GM10248 (cell line): ENCODE measurements around the gene NHLH1.

Experiments used
- CTCF ChIA-PET: fragments of 300-600 bp; sonication (Branson Sonifier 250); formaldehyde crosslinking; extraction: SDS; loops from one replicate; lab custom pipeline; 2021; ENCODE audit warnings: antibody characterized with exemption; lab: Yijun Ruan, JAX
- POLR2A ChIA-PET: fragments of 350-650 bp; sonication (Branson Sonifier 250); formaldehyde crosslinking; extraction: SDS; loops from one replicate; lab custom pipeline; 2020; ENCODE audit warnings: antibody characterized with exemption; lab: Yijun Ruan, JAX
- DNase-seq: peaks from one replicate; pipeline ENCODE4 v3.0.0; 2012; ENCODE audit errors: extremely low spot score
- TF ChIP-seq, protein P1 (sequence below): IDR thresholded peaks from 2 replicates; pipeline ENCODE4 v1.5.1; 2012; ENCODE audit warnings: mild to moderate bottlenecking, low read depth; ENCODE audit errors: extremely low read depth, missing control alignments, control extremely low read depth

NHLH1 gene

GRCh38 chr1:160366731-160367515 is at the start of gene NHLH1:
TSS of gene NHLH1 (plus strand) at chr1:160367071. CDS start at chr1:160370732, 3,661 bp downstream.
- CTCF ChIA-PET = interaction anchor here (1.0 to 9.5 kb wide), 8 partner anchors 9 to 288 kb away, joined by 3 to 78 read pairs (median 4); no protein-coding TSS in a partner anchor
- TF ChIP-seq, protein P1, sequence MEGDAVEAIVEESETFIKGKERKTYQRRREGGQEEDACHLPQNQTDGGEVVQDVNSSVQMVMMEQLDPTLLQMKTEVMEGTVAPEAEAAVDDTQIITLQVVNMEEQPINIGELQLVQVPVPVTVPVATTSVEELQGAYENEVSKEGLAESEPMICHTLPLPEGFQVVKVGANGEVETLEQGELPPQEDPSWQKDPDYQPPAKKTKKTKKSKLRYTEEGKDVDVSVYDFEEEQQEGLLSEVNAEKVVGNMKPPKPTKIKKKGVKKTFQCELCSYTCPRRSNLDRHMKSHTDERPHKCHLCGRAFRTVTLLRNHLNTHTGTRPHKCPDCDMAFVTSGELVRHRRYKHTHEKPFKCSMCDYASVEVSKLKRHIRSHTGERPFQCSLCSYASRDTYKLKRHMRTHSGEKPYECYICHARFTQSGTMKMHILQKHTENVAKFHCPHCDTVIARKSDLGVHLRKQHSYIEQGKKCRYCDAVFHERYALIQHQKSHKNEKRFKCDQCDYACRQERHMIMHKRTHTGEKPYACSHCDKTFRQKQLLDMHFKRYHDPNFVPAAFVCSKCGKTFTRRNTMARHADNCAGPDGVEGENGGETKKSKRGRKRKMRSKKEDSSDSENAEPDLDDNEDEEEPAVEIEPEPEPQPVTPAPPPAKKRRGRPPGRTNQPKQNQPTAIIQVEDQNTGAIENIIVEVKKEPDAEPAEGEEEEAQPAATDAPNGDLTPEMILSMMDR = no peak
- no peak for DNase-seq
- POLR2A ChIA-PET = interaction anchor here (1.2 kb wide), 1 partner anchor 14 kb away, joined by 4 read pairs; no protein-coding TSS in a partner anchor

GRCh38 chr1:160322831-160323230 is 44.0 kb upstream of the NHLH1 start:
- ChIA-PET CTCF (interaction anchor here (0.9 to 1.6 kb wide), 3 partner anchors 10 to 16 kb away, joined by 3 to 5 read pairs (median 4); no protein-coding TSS in a partner anchor), POLR2A (no interaction called here)
- DNase-seq = no peak
- TF ChIP-seq, protein P1 = no peak

DNA sequence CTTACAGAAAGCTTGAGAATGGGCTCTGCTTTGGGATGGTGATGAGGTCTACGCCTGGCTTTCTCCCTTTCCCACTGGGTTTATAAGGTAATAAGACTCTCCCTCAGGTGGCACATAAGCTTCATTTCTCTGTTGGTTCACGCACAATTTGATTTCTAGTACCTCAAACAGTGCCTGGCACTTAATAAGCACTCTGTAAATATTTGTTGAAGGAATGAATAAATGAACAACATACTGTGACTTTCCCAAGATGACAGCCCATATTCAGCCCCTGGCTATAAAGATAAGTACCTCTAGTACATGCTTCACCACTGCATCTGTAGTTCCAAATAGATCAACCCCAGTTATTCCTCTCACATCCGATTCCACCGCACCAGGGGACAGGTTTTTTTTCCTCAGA is 41.6 kb upstream of the NHLH1 start:
- ChIA-PET POLR2A (no interaction called here), CTCF (interaction anchor here (1.2 to 1.8 kb wide), 6 partner anchors 8 to 217 kb away, joined by 3 to 6 read pairs (median 4); no protein-coding TSS in a partner anchor)
- no peak for DNase-seq
- TF ChIP-seq, protein P1 = no peak

GRCh38 chr1:160326418-160326817 is 40.5 kb upstream of the NHLH1 start:
- CTCF ChIA-PET = interaction anchor here (1.2 to 1.3 kb wide), 2 partner anchors 24 to 35 kb away, joined by 3 to 5 read pairs; no protein-coding TSS in a partner anchor
- POLR2A ChIA-PET = interaction anchor here (1.2 kb wide), 1 partner anchor 35 kb away, joined by 4 read pairs; no protein-coding TSS in a partner anchor
- TF ChIP-seq, protein P1 = no peak
- no peak for DNase-seq

GRCh38 chr1:160328184-160328583 is 38.7 kb upstream of the NHLH1 start:
- ChIA-PET CTCF (interaction anchor here (0.9 to 4.2 kb wide), 11 partner anchors 9 to 243 kb away, joined by 3 to 23 read pairs (median 4); no protein-coding TSS in a partner anchor), POLR2A (interaction anchor here (0.6 kb wide), 1 partner anchor 86 kb away, joined by 3 read pairs; no protein-coding TSS in a partner anchor)
- TF ChIP-seq, protein P1 = no peak
- no peak for DNase-seq

- CTCF ChIA-PET = interaction anchor here (1.0 to 4.2 kb wide), 8 partner anchors 10 to 245 kb away, joined by 3 to 23 read pairs (median 4); no protein-coding TSS in a partner anchor
- no peak for DNase-seq
- TF ChIP-seq, protein P1 = peak; percentile 2
- POLR2A ChIA-PET = interaction anchor here (0.6 kb wide), 1 partner anchor 24 kb away, joined by 7 read pairs; no protein-coding TSS in a partner anchor
Measured at GRCh38 chr1:160330119-160330518, 36.8 kb upstream of the NHLH1 start.
